Mammary epithelial cell (primary cell): ENCODE results near the gene C15orf39.

Experiments used
- EZH2 ChIP-seq: IDR thresholded peaks from 2 replicates; pipeline ENCODE4 v1.6.1; 2012; ENCODE audit warnings: low read length, inconsistent platforms, borderline replicate concordance
- TF ChIP-seq, protein P1 (sequence below), 2 donors: IDR thresholded peaks in 1 of 2; conservative IDR thresholded peaks in 1 of 2; 2 replicates each; pipeline ENCODE4 v1.5.1; 2011 to 2012; ENCODE audit warnings: inconsistent platforms in 2 of 2, low read length in 2 of 2, mild to moderate bottlenecking in 2 of 2, control low read depth in 1 of 2, low read depth in 1 of 2; ENCODE audit not compliant: insufficient read depth in 1 of 2; ENCODE audit errors: extremely low read depth in 1 of 2

DNA sequence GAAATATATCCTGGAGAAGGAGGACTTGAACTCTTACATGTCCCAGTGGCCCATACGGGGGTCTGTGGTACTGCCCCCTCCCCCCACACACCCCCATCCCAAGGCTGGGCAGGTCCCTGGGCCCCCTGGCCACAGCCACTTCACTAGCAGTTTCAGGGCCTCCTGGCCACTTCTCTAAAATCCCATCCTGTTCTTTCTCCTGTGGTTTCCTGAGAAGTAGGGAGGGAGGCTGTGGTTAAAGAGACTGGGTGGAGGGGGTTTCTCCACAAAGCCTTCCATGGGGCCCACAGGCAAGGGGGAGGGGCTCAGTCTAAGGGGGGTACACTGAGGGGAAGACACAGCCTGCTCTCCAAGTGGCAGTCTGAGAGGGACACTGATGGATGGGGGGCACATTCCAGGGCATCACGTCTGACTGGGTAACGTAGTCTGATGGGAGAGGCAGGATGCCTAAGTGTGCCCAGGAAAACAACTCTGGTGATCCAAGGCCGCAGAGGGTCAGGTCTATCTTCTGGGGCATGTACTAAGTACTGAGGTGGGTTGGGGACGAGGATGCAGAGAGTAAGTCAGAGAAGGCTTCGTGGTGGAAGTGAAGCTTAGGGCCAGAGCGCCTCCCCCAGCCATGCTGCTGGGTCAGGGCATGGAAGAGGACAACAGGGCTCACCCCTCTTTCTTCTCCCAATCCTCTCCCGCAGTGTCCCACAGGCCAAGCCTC is 48.0 kb upstream of the C15orf39 start:
- TF ChIP-seq, protein P1, sequence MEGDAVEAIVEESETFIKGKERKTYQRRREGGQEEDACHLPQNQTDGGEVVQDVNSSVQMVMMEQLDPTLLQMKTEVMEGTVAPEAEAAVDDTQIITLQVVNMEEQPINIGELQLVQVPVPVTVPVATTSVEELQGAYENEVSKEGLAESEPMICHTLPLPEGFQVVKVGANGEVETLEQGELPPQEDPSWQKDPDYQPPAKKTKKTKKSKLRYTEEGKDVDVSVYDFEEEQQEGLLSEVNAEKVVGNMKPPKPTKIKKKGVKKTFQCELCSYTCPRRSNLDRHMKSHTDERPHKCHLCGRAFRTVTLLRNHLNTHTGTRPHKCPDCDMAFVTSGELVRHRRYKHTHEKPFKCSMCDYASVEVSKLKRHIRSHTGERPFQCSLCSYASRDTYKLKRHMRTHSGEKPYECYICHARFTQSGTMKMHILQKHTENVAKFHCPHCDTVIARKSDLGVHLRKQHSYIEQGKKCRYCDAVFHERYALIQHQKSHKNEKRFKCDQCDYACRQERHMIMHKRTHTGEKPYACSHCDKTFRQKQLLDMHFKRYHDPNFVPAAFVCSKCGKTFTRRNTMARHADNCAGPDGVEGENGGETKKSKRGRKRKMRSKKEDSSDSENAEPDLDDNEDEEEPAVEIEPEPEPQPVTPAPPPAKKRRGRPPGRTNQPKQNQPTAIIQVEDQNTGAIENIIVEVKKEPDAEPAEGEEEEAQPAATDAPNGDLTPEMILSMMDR (conservative IDR thresholded peaks at IDR 0.05 in 1 of 2, IDR thresholded peaks at IDR 0.05 in 1 of 2; ENCODE audit: extremely low read depth in 1 of 2, insufficient read depth in 1 of 2, low read depth in 1 of 2, low read length in 2 of 2), result no peak
- no peak for TF ChIP-seq EZH2
